ENCODE measurements around the gene KIF17. TPM values are rescaled to one million over a fixed set of nuclear protein-coding genes. Genes with fewer than 3 reads are reported as not detected.

Gene KIF17
- total and polyA plus RNA-seq, 2 of the 8 experiments (the other 6 are each of a cell fraction or from before 2014, with no cell fraction given), result 6.9 to 10.4 TPM

DNA sequence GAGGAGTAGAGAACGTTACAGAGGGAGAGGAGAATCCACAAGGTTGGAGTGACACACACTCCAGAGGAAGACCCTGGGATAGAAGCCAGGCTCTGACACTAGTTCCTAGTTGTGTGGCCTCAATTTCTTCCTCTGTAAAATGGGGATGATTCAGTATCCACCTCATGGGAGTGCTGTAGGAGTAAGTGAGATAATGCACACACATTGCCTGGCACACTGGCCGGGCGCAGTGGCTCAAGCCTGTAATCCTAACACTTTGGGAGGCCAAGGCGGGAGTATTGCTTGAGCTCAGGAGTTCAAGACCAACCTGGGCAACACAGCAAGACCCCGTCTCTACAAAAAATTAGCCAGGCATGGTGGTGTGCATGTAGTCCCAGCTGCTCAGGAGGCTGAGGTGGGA lies 8.9 kb downstream of the KIF17 start:
- no peak overlapping the region for H3K27ac ChIP-seq (ENCODE audit: low read depth, low read length)
- no peak overlapping the region for H2AFZ ChIP-seq (ENCODE audit: low read length)
- no peaks in the 10 kb centered on the region for H3K79me2 ChIP-seq (ENCODE audit: control insufficient read depth in 1 of 2, insufficient read depth in 2 of 2, low read length in 2 of 2)
- H3K4me2 ChIP-seq (ENCODE audit: insufficient read depth in 1 of 2, low read depth in 2 of 2, low read length in 2 of 2), result no peak overlapping the region
- H3K4me3 ChIP-seq (ENCODE audit: extremely low read depth in 1 of 4, insufficient read depth in 2 of 4, low read depth in 3 of 4, low read length in 4 of 4), result no peak overlapping the region
- H3K23ac ChIP-seq (ENCODE audit: insufficient read length), result no peak overlapping the region
- ChIA-PET POLR2A (ENCODE audit: partially characterized antibody) (no interaction called here), CTCF (ENCODE audit: partially characterized antibody) (interaction anchor here (3.9 to 4.6 kb wide), 2 partner anchors 12 to 19 kb away, joined by 16 to 29 read pairs; no protein-coding TSS in a partner anchor)
- H4K91ac ChIP-seq (replicated peaks; ENCODE audit: insufficient read length, low read length), result no peak overlapping the region
- no peak for TF ChIP-seq POLR2A (IDR thresholded peaks at IDR 0.05; ENCODE audit: control extremely low read depth in 1 of 2, low read depth in 2 of 2, low read length in 2 of 2)
- H2BK20ac ChIP-seq (ENCODE audit: low read length), result no peak overlapping the region
- DNase-seq (ENCODE audit: low read depth in 1 of 2, low spot score in 2 of 2) (no peak), FAIRE-seq (no peak)
- H3K18ac ChIP-seq (ENCODE audit: extremely low read depth, low read length), result no peak overlapping the region
- no peaks in the 10 kb centered on the region for H3K23me2 ChIP-seq (ENCODE audit: low read depth, low read length)
- H2AK5ac ChIP-seq (ENCODE audit: low read depth, low read length), result no peak overlapping the region
- no peak overlapping the region for H4K8ac ChIP-seq (ENCODE audit: extremely low read depth, insufficient read depth, low read length)
- no peaks in the 10 kb centered on the region for H3K79me1 ChIP-seq (ENCODE audit: low read depth, low read length)
- no peak overlapping the region for H3K56ac ChIP-seq (replicated peaks; ENCODE audit: insufficient read length, low read depth, low read length)
- H3K27me3 ChIP-seq (replicated peaks in 1 of 4; ENCODE audit: control insufficient read depth in 3 of 4, extremely low read depth in 1 of 4, insufficient read depth in 3 of 4, low read length in 3 of 4), result no peaks in the 10 kb centered on the region
- no peaks in the 10 kb centered on the region for H3K9me3 ChIP-seq (ENCODE audit: insufficient read depth in 2 of 2, low read depth in 1 of 2, low read length in 1 of 2)
- H3K36me3 ChIP-seq (ENCODE audit: control insufficient read depth in 2 of 4, insufficient read depth in 4 of 4, low read length in 3 of 4), result no peaks in the 10 kb centered on the region; a peak in 2 of 8 replicates
- H4K20me1 ChIP-seq (replicated peaks in 1 of 2; ENCODE audit: control insufficient read depth in 1 of 2, insufficient read depth in 2 of 2, low read length in 2 of 2), result peaks cover 1 to 11% of the 10 kb centered on the region in 2 experiments
- H2BK15ac ChIP-seq (ENCODE audit: low read length), result no peak overlapping the region
- H3K4me1 ChIP-seq (replicated peaks in 1 of 4; ENCODE audit: control insufficient read depth in 3 of 4, insufficient read depth in 4 of 4, low read length in 3 of 4), result no peaks in the 10 kb centered on the region
- no peak overlapping the region for H3K4ac ChIP-seq (replicated peaks; ENCODE audit: insufficient read length, low read depth, low read length)
- no peak overlapping the region for H3K9ac ChIP-seq (replicated peaks in 1 of 4; ENCODE audit: extremely low read depth in 1 of 4, low read depth in 3 of 4, low read length in 3 of 4)
- H3K14ac ChIP-seq (ENCODE audit: insufficient read length), result no peak overlapping the region
- H4K5ac ChIP-seq (ENCODE audit: insufficient read length, low read depth, low read length), result no peak overlapping the region
- 75% methylated on average over 5 of the region's 5 CpGs; no CpG with 5 or more reads in 1 of the 2 experiments for WGBS, 2 experiments (ENCODE audit: extremely low coverage in 1 of 2, insufficient coverage in 1 of 2, insufficient read length in 1 of 2, insufficient replicate concordance in 2 of 2, low coverage in 1 of 2, low lambda C conversion rate in 2 of 2, missing lambda C conversion rate in 1 of 2)
- H2BK12ac ChIP-seq (ENCODE audit: low read depth, low read length), result no peak overlapping the region
- H2BK5ac ChIP-seq (ENCODE audit: low read depth, low read length), result no peak overlapping the region
- H2BK120ac ChIP-seq (replicated peaks; ENCODE audit: low read depth, low read length), result no peak overlapping the region
